ENCODE results near the gene SEMA5A.

The SEMA5A gene

GRCh38 chr5:9166202-9167112, 379.4 kb downstream of the SEMA5A start:
- no peak for TF ChIP-seq CTCF (conservative IDR thresholded peaks at IDR 0.05; ENCODE audit: control insufficient read depth, insufficient read depth, low read depth, low read length)
- DNase-seq (ENCODE audit: low read depth), result no peak
- no peak overlapping the region for H3K4me3 ChIP-seq (ENCODE audit: control insufficient read depth, low read depth, low read length)

- TF ChIP-seq CTCF (conservative IDR thresholded peaks at IDR 0.05; ENCODE audit: control insufficient read depth, insufficient read depth, low read depth, low read length), result no peak
- H3K4me3 ChIP-seq (ENCODE audit: control insufficient read depth, low read depth, low read length), result no peak overlapping the region
- DNase-seq (ENCODE audit: low read depth), result no peak
These were observed 380.3 kb downstream of the SEMA5A start for GRCh38 chr5:9165546-9165945.

GRCh38 chr5:9160747-9161146, 385.1 kb downstream of the SEMA5A start:
- no peak for DNase-seq (ENCODE audit: low read depth)
- H3K4me3 ChIP-seq (ENCODE audit: control insufficient read depth, low read depth, low read length), result no peak overlapping the region
- TF ChIP-seq CTCF (conservative IDR thresholded peaks at IDR 0.05; ENCODE audit: control insufficient read depth, insufficient read depth, low read depth, low read length), result no peak

- no peak for TF ChIP-seq CTCF (conservative IDR thresholded peaks at IDR 0.05; ENCODE audit: control insufficient read depth, insufficient read depth, low read depth, low read length)
- DNase-seq (ENCODE audit: low read depth), result peak; percentile 27
- no peak overlapping the region for H3K4me3 ChIP-seq (ENCODE audit: control insufficient read depth, low read depth, low read length)
These were observed 388.1 kb downstream of the SEMA5A start for GRCh38 chr5:9157811-9158210.

GRCh38 chr5:9157020-9157419, 388.9 kb downstream of the SEMA5A start:
- DNase-seq (ENCODE audit: low read depth), result no peak
- no peak for TF ChIP-seq CTCF (conservative IDR thresholded peaks at IDR 0.05; ENCODE audit: control insufficient read depth, insufficient read depth, low read depth, low read length)
- no peak overlapping the region for H3K4me3 ChIP-seq (ENCODE audit: control insufficient read depth, low read depth, low read length)

GRCh38 chr5:9156282-9156681, 389.6 kb downstream of the SEMA5A start:
- peak; percentile 75 for DNase-seq (ENCODE audit: low read depth)
- peak; percentile 59 for TF ChIP-seq CTCF (conservative IDR thresholded peaks at IDR 0.05; ENCODE audit: control insufficient read depth, insufficient read depth, low read depth, low read length)
- H3K4me3 ChIP-seq (ENCODE audit: control insufficient read depth, low read depth, low read length), result no peak overlapping the region

Data from fibroblast of mammary gland (primary cell).